SH-SY5Y (cell line): ENCODE data around the gene SUSD1.

ENCODE experiments used
- GATA2 ChIP-seq: IDR thresholded peaks from 2 replicates; pipeline ENCODE4 v1.6.1; 2011; ENCODE audit warnings: mild to moderate bottlenecking, low read depth, low read length
- GATA3 ChIP-seq: IDR thresholded peaks from 2 replicates; pipeline ENCODE4 v1.6.1; 2011; ENCODE audit warnings: low read depth, mild to moderate bottlenecking, low read length, moderate library complexity

- TF ChIP-seq GATA2 (no peak), GATA3 (no peak)
These were observed 132.9 kb downstream of the SUSD1 start for GRCh38 chr9:112042244-112042638.
